GM19467 (cell line): Measurements from ENCODE around the gene CDH22.

ENCODE experiments used
- ATAC-seq: cut with Tn5 transposase; IDR thresholded peaks from one replicate; pipeline ENCODE4 v1.9.1; 2021; ENCODE audit warnings: mild to moderate bottlenecking, moderate library complexity; ENCODE audit not compliant: unreplicated experiment

Gene CDH22

DNA sequence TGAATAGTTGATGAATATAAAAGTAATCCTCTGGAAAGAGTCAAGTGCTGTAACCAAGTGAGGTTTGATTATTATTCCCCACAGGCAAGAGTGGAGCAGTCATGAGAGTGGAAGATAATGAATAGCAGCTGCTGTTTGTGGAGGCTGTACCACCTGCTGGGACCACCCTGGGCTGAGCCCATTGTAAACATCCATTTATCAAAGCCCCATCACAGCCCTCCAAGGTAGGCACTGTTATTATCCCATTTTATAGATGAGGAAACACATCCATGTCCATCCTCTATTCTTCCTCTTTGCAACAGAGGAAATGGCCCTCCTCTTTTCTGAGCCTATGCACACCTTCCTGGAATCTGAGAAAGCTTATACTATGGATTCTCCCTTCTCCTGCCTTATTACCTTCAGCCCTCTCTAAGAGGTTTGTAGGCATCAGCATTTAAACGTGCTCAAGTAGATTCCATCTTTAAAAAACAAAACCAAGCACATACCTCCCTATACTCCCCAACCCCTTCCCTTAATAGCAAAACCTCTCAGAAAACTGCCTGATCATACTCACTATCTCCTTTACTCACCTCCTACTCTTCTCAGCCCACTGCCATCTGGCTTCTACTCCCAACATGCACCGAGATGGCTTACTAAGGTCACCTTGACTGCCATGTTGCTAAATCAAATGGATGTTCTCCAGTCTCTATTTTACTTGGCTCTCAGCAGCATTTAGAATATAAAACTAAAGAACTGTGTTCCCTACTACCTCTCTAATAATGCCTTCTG lies 37.1 kb downstream of the CDH22 start:
- no peak for ATAC-seq

DNA sequence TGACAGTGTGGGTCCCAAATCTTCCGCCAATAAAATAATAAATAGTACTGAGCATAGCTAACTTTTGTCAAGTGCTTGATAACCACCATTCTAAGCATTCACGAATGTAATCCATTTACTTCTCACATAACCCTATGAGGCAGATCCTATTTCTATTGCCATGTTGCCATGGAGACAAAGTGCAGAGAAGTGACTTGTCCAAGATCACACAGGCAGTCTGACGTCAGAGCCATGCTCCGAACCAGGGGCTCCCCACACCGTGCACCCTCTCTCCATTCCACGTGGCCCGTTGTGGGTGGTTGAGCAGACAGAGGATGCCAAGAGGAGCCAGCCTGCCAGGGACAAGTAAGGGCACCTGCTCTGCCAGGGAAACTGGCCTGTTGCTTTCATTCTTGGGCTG lies 38.9 kb downstream of the CDH22 start:
- no peak for ATAC-seq

DNA sequence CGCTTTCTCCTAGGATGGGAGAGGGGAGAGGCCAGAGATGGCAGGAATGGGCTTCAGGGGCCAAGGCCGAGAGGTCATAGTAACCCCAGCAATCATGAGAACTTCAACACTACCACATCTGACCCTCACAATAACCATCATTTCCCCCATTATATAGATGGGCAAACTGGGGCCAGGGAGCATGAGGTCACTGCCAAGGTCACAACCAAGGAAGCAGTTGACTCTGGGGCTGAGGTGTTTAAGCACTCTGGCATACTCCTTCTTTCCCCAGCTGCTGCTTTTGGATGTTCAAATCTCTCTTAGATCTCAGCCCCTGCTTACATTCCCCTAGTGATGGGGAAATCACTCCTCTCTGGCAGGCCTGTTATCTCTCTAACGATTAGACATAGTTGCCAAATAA lies 39.6 kb downstream of the CDH22 start:
- no peak for ATAC-seq

DNA sequence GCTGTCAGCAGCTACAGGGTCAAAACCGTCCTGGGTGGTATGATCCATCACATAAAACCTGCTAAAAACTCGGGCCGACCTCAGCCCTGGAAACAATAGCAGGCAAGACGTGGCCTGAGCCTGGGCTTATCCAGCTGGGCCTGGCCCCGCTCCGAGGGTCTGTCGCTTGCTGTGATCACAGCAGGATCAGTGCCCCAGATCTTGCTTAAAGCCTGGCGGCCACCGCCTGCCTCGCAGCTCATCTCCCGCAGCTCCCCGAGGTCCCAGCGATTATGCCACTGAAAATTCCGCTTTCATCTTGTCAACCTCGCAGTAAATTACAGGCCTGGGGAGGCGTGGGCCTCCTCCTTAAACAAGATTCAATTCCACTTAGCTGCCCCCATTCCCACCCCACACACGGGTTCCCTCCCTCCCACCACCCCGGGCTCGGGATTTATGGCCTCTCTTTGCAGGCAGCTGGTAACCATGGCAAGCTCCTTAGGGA lies 40.1 kb downstream of the CDH22 start:
- no peak for ATAC-seq

DNA sequence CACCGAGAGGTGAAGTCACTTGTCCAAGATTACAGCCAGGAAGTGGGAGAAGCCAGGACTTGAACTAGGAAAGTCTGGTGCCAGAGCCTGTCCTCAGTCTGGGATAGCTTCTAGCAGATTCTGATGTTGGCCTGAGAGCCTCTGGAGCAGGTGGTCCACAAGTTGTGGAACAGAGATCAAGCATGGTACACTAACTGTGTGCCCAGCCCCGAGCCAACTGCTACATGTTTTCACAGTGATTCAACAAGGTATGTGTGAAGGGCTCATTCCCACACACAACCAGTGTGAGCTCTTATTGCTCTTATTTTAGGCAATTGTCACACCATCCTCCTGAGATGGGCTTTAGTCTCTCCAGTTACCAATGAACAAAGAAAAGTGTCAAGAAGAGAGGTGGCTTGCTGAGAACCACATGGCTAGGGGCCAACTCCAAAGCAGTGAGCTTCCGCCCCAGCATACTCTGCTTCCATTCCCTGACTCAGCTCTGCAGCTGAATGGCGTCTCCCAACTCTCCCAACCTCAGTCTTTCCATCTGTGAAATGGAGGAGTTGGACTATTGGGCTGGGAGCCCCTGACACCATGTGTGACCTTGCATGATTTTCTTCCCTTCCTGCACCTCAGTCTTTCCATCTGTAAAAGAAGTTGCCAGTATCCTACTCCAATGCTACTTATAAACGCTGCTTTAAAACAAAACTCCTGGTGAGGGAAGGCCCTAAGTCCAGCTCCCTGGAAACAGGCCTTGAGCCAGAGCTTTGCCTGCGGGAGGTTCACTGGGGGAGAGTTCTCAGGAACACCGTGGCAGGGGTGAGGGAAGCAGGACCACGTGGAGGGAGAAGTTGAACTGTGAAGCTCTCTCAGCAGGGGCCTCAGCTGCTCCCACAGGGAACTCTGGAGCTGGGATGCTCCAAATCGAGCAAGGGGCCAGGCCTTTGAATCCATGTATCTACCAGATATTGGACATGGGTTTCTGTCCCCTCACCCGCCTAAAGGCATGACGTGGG lies 40.9 kb downstream of the CDH22 start:
- ATAC-seq: no peak

DNA sequence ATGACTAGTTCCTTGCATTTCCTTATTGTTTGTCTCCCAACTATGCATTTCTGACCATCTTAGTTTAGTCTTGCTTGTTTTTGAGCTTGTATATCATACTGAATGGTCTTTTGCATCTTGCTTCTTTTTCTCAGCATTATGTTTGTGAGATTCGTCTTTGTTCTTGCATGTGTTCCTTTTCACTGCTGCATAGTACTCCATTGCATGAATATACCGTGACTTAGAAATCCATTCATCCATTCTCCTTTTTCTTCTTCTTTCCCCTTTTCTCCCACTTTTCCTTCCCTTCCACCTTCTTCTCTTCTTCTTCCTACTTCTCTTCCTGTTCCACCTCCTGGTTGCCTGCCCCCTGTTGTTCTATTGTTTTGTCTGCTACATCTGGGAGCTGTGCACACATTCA lies 42.8 kb downstream of the CDH22 start:
- no peak for ATAC-seq

DNA sequence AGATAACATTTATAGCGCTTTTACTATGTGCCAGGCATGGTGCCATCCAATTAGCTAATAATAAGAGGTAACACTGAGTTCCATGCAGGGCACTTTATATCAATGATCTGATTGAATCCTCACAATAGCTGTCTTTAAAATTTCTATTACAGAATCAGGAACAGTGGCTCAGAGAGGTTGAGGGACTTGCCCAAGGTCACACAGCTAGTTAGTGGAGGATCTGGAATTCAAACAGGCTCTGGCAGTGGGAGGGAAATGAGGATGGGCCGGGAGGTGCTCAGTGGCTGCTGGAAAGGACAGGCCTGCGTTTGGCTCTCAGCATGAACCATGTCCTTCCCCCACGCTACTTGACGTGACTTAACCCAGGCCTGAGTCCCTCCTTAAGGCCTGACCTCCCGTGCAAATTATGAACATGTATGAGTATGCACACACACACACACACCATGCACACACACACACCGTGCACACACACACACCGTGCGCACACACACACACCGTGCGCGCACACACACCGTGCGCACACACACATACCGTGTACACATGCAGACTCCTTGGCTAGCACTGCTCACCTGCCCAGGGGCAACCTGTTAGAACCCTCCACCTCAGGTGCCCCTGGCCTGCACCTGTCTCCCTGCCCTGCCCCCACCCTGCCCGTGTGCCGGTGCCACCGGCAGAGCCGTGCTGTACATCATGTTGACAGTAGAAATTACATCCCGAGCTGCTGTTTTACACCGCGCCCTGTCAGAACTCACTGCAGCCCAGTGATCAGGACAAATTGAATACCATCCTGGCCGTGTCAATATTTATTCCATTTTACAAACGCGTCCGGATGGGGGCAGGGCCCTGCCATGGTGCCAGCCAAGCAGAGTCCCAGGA lies 43.7 kb downstream of the CDH22 start:
- ATAC-seq: no peak

DNA sequence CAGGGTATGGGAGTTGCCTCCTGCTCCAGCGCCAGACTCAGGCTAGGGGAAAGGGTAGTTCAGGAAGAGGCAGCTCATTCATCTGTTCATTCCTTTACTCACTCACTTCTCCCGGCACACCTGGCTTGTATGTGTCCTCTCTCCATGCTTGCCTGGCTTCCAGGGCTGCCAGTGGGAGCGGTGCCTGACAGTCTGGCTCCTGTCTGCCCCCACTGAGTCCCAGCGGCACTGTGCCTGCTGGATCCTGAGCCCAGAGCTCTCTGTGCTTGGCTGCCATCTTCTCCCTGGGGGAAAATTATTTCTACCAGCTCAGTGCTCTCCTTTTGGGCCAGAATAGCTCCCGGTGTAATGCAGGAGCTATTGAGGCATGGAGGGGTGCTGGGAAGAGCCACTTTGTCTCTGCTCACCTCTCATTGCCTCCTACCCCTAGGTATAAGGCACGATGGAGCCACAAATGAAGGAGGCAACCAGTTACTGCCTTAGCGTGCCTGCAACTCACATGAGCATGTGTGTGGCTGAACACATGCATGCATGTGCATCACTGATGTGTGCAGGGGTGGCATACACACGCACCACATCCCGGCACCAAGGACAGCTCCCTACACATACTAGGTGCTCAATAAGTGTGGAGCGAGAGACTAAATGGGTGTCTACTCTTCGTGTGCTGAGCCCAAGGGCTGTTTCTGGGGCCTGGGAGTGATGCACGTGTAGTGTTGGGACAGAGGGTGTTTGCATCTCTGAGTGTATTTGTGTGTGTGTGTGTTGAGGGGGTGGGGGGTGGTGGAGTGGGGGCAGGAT lies 46.6 kb downstream of the CDH22 start:
- no peak for ATAC-seq

DNA sequence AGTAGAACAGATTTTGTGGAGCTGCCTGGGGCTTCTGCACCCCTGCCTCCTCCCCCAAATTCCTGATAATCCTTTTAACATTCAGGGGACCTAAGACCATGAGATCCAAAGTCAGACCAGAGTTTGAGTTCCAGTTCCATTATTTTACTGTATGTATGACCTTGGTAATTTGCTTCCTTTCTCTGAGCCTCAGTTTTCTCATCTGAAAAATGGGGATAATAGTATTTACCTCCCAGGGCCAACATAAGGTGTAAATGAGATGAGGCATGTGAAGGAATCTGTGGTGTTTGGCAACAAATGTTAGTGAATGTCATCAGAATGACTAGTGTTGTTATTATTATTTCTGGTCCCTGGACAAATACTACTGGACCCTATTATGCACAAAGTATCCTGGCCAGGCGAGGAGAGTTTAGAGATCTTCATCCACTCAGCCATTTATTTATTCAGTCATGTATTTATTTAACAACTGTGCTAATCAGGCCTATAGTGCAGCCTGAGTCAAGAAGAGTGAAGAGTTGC lies 47.3 kb downstream of the CDH22 start:
- ATAC-seq: no peak

DNA sequence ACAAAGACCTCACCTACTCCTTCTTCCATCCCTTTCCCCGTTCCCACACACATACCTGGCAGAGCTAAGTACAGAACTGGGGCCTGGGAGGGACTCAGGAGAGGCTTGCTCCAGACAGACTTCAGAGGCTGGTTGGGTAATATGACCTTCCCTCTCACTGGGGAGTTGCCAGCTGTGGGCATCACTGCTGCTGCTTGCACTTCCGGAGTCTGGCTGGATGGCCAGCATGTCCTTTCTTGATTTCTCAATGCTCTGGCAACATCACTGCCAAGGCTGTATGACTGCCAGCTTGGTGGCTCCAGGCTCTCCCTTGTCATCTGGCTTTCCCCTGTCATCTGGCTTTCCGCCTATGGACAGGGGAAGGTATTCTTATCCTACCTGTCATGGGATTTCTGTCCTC lies 47.8 kb downstream of the CDH22 start:
- ATAC-seq: no peak

DNA sequence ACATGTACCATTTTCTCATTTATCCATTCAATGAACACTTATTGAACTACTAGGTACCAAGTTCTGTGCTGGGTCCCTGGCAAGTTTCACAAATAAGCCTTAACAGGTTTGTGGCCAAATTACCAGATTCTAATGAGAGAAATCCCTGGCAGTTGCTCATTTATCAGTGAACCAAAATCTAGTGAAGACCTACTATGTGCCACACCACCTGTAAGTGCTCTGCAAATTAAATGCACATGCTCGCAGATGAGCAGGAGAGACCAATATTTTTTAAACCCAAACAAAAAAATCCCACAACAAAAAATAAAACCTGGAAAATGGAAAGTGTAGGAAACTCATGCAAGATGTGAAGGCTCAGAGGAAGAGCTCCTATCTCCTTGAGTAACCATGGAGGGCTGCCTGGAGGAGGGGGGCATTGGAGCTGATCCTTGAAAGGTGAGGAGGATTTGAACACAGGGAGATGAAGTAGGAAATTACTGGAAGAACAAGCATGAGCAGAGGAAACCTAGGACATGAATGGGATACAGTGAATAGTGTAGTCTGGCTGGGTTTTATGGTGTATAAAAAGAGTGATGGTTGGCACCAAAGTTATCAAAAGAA lies 48.9 kb downstream of the CDH22 start:
- ATAC-seq: no peak

DNA sequence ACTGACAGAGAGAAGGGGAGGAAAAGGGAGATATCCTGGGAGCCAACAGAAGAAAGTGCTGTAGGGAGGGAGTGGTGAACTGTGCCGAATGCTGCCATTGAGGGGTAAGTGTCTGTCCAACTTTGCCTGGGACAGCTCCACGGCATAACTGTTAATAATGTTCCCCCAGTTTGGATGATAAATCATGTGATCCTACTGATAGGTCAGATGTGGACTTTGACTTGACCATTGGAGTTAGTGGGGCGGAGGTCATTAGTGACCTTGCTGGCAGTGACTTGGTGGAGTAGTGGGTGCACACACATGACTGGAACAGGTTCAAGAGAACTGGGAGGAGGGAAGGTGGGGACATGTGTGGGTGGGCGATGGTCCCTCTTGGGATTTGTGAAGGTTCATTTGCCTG lies 50.4 kb downstream of the CDH22 start:
- no peak for ATAC-seq

DNA sequence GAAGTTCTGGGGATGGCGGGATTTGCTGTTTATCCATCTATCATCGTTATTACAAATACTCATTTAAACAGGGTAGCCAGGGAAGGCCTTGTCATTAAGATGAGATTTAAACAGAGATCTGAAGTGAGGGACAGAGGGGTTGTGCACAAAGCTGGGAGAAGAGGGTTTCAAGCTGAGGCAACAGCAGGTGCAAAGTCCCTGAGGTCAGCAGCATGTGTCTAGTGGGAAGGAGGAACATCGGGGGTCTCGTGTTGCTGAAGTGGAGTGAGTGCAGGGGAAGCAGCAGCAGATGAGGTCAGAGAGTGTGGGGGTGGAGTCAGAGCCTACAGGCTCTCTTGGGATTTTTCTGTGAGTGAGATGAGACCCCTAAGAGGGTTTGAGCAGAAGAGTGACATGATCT lies 52.0 kb downstream of the CDH22 start:
- ATAC-seq: no peak

DNA sequence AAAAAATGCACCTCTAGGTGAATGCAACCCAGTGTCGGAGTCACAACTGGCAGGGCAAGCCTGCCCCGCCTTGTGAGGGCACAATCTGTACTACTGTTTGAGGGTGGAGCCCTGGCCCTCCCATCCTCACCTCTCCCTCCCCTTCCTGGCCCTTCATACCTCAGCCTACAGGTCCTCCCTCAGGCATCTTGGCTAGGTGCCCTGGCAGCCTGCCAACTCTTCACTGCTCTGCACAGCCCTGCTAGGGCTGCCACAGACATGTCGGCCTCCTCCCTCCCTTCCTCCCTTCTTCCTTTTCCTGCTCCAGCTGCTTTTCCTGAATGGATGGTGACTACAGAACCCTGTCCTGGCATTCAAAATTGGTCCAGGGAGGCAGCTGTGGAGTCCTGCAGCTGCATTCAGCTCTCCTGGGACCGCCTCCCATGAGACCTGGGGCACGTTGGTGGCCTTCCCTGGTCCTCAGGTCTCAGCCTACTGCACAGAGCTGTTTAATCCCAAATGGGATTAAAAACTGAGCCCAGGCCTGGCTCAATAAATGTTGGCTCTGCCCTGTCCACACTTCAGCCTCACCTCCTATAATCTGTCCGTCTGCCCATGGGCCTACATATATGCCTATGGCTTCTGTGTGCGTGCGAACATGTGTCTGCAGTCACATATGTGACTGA lies 52.7 kb downstream of the CDH22 start:
- no peak for ATAC-seq

DNA sequence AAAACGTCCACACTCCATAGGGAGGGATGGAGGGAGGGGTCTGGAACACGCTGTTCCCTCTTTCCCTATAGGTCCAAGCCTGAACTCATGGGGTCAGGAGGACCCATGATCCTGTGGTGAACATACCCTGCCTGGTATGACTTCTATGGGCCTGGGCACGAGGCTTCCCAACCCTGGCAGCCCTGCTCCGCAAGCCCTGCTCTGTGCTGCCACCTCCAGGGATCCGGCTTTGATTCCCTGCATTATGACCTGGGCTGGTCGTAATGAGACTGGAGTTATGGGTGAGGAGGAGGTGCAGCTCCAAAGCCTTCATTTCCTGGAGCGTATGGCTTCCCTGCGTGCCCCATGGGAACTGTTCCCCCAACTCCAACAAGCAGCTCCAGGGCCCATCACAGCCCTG lies 54.9 kb downstream of the CDH22 start:
- no peak for ATAC-seq

DNA sequence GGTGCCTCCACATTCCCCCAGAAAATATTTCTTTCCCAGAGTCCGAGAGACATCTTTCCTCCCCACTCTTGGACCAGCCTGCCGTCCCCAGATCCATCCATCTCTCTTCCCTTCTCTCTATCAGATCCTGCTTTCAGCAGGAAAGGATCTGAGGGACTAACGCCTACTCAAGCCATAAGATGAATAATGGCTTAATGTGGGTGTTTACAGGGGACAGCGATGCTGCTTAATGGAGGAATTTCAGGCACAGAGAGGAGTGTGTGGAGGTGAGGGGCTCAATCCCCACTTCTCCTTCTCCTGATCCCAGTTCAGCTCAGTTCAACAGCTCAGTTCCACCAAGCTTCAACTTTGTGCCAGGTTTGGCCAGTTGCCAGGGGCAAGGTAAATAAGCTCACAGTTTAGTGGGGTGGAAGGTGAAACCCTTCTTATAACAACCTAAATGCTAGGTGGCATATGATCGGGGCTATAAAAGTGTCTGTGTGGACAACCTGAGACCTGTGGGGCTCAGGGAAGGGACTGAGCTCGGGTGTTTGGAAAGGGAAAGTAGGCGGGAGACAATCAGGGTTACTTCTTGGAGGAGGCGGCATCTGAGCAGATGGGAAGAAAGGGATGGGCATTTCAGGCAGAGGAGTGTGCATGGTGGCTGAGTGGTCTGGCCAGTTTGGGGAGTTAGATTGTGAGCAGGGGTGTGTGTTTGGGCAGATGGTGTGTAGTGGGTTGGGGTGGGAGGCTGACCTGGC lies 55.8 kb downstream of the CDH22 start:
- no peak for ATAC-seq

DNA sequence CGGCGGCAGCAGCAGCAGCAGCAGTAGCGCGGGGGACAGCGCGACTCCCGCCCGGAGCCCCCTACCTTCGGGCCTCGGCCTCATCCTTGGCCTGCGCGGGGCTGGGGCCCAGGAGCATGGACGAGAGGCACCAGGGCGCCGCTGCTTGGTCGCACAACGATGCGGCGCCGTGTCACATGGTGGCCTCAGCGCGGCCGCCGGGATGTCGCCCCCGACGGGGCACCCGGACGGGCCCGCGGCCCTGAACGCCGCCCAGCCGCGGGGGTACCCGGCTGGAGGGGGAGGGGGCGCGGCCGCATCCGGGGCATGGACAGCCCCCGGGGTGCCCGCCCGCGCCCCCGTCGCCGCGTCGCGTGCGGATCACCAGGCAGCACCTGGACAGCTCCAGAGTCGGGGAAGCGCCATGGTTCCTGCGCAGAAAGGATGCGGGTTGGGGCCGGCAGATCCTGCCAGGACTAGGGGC lies 57.1 kb downstream of the CDH22 start:
- no peak for ATAC-seq

DNA sequence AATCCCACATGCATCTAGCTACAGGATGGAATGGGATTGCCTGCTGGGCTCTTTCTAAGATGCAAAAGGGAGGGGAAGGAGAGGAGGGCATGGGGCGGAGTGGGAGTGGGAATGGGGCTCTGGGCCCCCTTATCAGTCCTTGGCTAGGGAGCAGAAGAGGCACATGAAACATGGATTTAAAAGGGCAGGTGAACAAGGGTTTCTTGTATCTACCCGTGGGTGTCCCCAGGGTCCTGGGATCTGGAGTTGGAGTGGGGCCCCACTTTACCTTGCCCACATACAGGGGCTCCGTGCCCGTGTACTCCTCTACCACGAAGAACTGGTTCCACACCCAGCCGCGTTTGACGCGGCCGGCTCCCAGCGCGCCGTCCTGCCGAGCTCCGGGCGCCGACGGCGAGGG lies 57.5 kb downstream of the CDH22 start:
- no peak for ATAC-seq
